SK-N-SH (cell line): Measurements from ENCODE around the gene RNFT2. TPM values are rescaled to one million over a fixed set of nuclear protein-coding genes. Genes with fewer than 3 reads are reported as not detected.

Experiments
- CTCF ChIA-PET: fragments of 300-600, 350-600 bp; formaldehyde crosslinking; extraction: SDS; loops from one replicate; lab custom pipeline; 2021; lab: Yijun Ruan, JAX
- POLR2A ChIA-PET: fragments of 350-600 bp; sonication (Branson Sonifier 250); formaldehyde crosslinking; extraction: SDS; loops from one replicate; lab custom pipeline; 2020; ENCODE audit warnings: antibody characterized with exemption, inconsistent platforms; lab: Yijun Ruan, JAX
- DNase-seq: peaks from one replicate; pipeline ENCODE4 v3.0.0; 2012
- H2AFZ ChIP-seq: fragments of 200-600 bp; sonication (generic); 2 replicates; pipeline ENCODE4 v1.8.1; 2016; ENCODE audit warnings: antibody characterized with exemption, mild to moderate bottlenecking, low read depth
- H3F3A ChIP-seq: fragments of 200-600 bp; sonication (generic); replicated peaks from 2 replicates; pipeline ENCODE3; 2016; ENCODE audit warnings: antibody characterized with exemption, mild to moderate bottlenecking; ENCODE audit not compliant: insufficient read depth
- H3K27ac ChIP-seq, 2 experiments: fragments of 200-500 bp in 1 of 2; fragments of 200-600 bp in 1 of 2; sonication (Bioruptor generic) in 1 of 2; sonication (generic), shearing (Covaris generic) in 1 of 2; 2 replicates each; pipeline versions ENCODE4 v1.5.1 to v1.6.1; 2014 to 2016; ENCODE audit warnings: low read depth in 2 of 2, inconsistent platforms in 1 of 2, low read length in 1 of 2, mild to moderate bottlenecking in 1 of 2, mixed read lengths in 1 of 2
- H3K27me3 ChIP-seq: fragments of 200-600 bp; sonication (generic), shearing (Covaris generic); 2 replicates; pipeline ENCODE4 v1.6.1; 2016; ENCODE audit warnings: mixed run types; ENCODE audit not compliant: insufficient read depth
- H3K36me3 ChIP-seq, 2 experiments: fragments of 200-500 bp in 1 of 2; fragments of 200-600 bp in 1 of 2; sonication (Bioruptor generic) in 1 of 2; sonication (generic) in 1 of 2; replicated peaks in 1 of 2; 2 replicates each; pipeline versions ENCODE3 to v1.5.1; 2014 to 2016; ENCODE audit warnings: low read length in 1 of 2, mild to moderate bottlenecking in 1 of 2; ENCODE audit not compliant: insufficient read depth in 2 of 2, control insufficient read depth in 1 of 2
- H3K4me1 ChIP-seq, 2 experiments: fragments of 200-500 bp in 1 of 2; fragments of 200-600 bp in 1 of 2; sonication (Bioruptor generic) in 1 of 2; sonication (generic), shearing (Covaris generic) in 1 of 2; 2 replicates each; pipeline versions ENCODE4 v1.5.1 to v1.6.1; 2014 to 2016; ENCODE audit warnings: low read depth in 1 of 2, low read length in 1 of 2, mixed run types in 1 of 2; ENCODE audit not compliant: insufficient read depth in 2 of 2, control insufficient read depth in 1 of 2
- H3K4me2 ChIP-seq: fragments of 200-600 bp; sonication (generic), shearing (Covaris generic); 2 replicates; pipeline ENCODE4 v1.6.1; 2017; ENCODE audit warnings: mixed run types
- H3K4me3 ChIP-seq, 2 experiments: fragments of 200-500 bp in 1 of 2; fragments of 200-600 bp in 1 of 2; sonication (Bioruptor generic) in 1 of 2; sonication (generic), shearing (Covaris generic) in 1 of 2; 2 replicates each; pipeline versions ENCODE4 v1.5.1 to v1.8.1; 2014 to 2016; ENCODE audit warnings: low read depth in 2 of 2, inconsistent platforms in 1 of 2, low read length in 1 of 2, mild to moderate bottlenecking in 1 of 2, mixed read lengths in 1 of 2, moderate library complexity in 1 of 2
- H3K79me2 ChIP-seq: fragments of 200-600 bp; sonication (generic); 2 replicates; pipeline ENCODE4 v1.8.1; 2017; ENCODE audit warnings: mild to moderate bottlenecking; ENCODE audit not compliant: insufficient read depth
- H3K9ac ChIP-seq: fragments of 200-600 bp; sonication (generic); 2 replicates; pipeline ENCODE4 v1.6.1; 2017; ENCODE audit warnings: mixed run types
- H3K9me2 ChIP-seq: fragments of 200-600 bp; sonication (generic); 2 replicates; pipeline ENCODE4 v1.6.1; 2017; ENCODE audit warnings: mixed run types
- H3K9me3 ChIP-seq: fragments of 200-600 bp; sonication (generic); 2 replicates; pipeline ENCODE4 v1.6.1; 2017; ENCODE audit warnings: mixed run types, mild to moderate bottlenecking, moderate library complexity
- H4K20me1 ChIP-seq: fragments of 200-600 bp; sonication (generic); 2 replicates; pipeline ENCODE4 v1.6.1; 2017; ENCODE audit warnings: mild to moderate bottlenecking, mixed run types; ENCODE audit not compliant: insufficient read depth
- CHD2 ChIP-seq: fragments of 150-350 bp; IDR thresholded peaks from 2 replicates; pipeline ENCODE4 v1.6.1; 2018; ENCODE audit warnings: low read length; ENCODE audit not compliant: partially characterized antibody
- ELF1 ChIP-seq: IDR thresholded peaks from 2 replicates; pipeline ENCODE4 v1.4.0; 2012
- EZH2phosphoT487 ChIP-seq: fragments of 200-600 bp; sonication (generic); IDR thresholded peaks from 2 replicates; pipeline ENCODE4 v1.6.1; 2017; ENCODE audit warnings: low read depth, mixed run types, mild to moderate bottlenecking, antibody characterized with exemption, moderate library complexity, borderline replicate concordance
- FOSL2 ChIP-seq: IDR thresholded peaks from 2 replicates; pipeline ENCODE4 v1.4.0; 2012; ENCODE audit warnings: low read depth, mild to moderate bottlenecking, moderate library complexity, borderline replicate concordance
- FOXM1 ChIP-seq: IDR thresholded peaks from 2 replicates; pipeline ENCODE4 v1.4.0; 2012; ENCODE audit warnings: low read depth, mild to moderate bottlenecking
- MEF2A ChIP-seq: IDR thresholded peaks from 2 replicates; pipeline ENCODE4 v1.4.0; 2012; ENCODE audit warnings: low read depth, borderline replicate concordance
- NFIC ChIP-seq: IDR thresholded peaks from 2 replicates; pipeline ENCODE4 v1.4.0; 2012; ENCODE audit warnings: borderline replicate concordance
- RAD21 ChIP-seq: IDR thresholded peaks from 2 replicates; pipeline ENCODE4 v1.6.1; 2012; ENCODE audit warnings: mild to moderate bottlenecking, low read length
- RFX5 ChIP-seq: IDR thresholded peaks from 2 replicates; pipeline ENCODE4 v1.6.1; 2012; ENCODE audit warnings: mild to moderate bottlenecking, improper control_type of control experiment, low read length
- SMC3 ChIP-seq: IDR thresholded peaks from 2 replicates; pipeline ENCODE4 v1.6.1; 2012; ENCODE audit warnings: low read depth, low read length, improper control_type of control experiment
- TAF1 ChIP-seq: IDR thresholded peaks from 2 replicates; pipeline ENCODE4 v1.6.1; 2012; ENCODE audit warnings: low read depth, mild to moderate bottlenecking, low read length, moderate library complexity, borderline replicate concordance
- YY1 ChIP-seq: IDR thresholded peaks from 2 replicates; pipeline ENCODE4 v1.4.0; 2012; ENCODE audit warnings: low read depth, mild to moderate bottlenecking
- WGBS: methylation state at CpG from one replicate; pipeline ENCODE4 v1.1.6; 2017; ENCODE audit warnings: low lambda C conversion rate; 5-methylcytosine and 5-hydroxymethylcytosine counted together
- polyA plus RNA-seq, 3 experiments: library from polyadenylated mRNA; depleted of rRNA; stranded (reverse); fragments of >200 nt; gene quantifications; 2 replicates each; pipeline ENCODE4 v1.2.3, GENCODE V29; 2012
- TF ChIP-seq, protein P1 (sequence below): IDR thresholded peaks from 2 replicates; pipeline ENCODE4; 2012
- TF ChIP-seq, protein P2 (sequence below): IDR thresholded peaks from 2 replicates; pipeline ENCODE4 v1.4.0; 2012; ENCODE audit warnings: low read depth, borderline replicate concordance
- TF ChIP-seq, protein P3 (sequence below): IDR thresholded peaks from 2 replicates; pipeline ENCODE4 v1.4.0; 2012; ENCODE audit warnings: low read depth, borderline replicate concordance
- TF ChIP-seq, protein P4 (sequence below): IDR thresholded peaks from 2 replicates; pipeline ENCODE4 v1.4.0; 2012; ENCODE audit warnings: low read depth
- TF ChIP-seq, protein P5 (sequence below): fragments of 150-350 bp; IDR thresholded peaks from 2 replicates; pipeline ENCODE4 v1.6.1; 2017; ENCODE audit warnings: antibody characterized with exemption, low read length, low read depth, borderline replicate concordance
- TF ChIP-seq, protein P6 (sequence below): fragments of 150-350 bp; IDR thresholded peaks from 2 replicates; pipeline ENCODE4 v1.6.1; 2016; ENCODE audit warnings: mild to moderate bottlenecking, low read depth, low read length

Gene RNFT2
- polyA plus RNA-seq, 1 of the 3 experiments (the other 2 are of a cell fraction) = 3.8 TPM

DNA sequence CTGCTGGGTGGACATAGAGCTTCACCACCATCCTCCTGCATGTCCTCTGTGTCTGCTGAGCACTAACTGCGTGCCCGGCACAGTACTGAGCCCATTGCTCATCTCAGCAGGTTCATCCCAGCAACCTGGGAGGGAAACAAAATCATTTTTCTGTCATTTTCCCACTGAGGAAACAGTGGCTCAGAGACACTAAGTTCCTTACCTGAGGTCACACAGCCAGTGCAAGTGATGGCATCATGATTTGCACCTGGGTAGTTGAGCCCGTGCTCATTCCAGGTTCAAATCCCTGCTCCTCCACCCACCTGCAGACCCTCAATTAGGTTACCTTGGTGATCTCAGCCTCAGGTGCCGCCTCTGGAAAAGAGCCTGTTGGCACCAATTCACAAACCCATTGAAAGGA is 23.4 kb downstream of the RNFT2 start (continued):
- TF ChIP-seq, protein P1, sequence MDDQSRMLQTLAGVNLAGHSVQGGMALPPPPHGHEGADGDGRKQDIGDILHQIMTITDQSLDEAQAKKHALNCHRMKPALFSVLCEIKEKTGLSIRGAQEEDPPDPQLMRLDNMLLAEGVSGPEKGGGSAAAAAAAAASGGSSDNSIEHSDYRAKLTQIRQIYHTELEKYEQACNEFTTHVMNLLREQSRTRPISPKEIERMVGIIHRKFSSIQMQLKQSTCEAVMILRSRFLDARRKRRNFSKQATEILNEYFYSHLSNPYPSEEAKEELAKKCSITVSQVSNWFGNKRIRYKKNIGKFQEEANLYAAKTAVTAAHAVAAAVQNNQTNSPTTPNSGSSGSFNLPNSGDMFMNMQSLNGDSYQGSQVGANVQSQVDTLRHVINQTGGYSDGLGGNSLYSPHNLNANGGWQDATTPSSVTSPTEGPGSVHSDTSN = no peak

DNA sequence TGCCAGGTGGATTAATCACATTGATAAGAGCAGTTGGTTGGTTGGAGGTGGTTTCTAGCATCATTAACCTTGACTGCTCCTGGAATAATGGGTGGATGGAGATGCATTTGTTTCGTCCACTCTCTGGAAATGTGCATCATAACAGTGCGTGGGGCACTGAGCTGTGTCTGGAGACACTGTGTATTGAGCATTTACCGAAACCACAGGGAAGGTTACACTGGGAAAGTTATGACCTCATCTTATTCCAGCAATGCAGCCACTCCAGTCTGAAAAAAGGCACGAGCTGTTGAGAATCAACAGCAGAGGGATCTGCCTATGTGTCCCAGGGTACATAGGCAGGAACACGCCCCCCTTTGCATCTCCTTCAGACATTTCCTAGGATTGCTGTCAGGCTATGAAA is 27.2 kb downstream of the RNFT2 start:
- TF ChIP-seq, protein P2, sequence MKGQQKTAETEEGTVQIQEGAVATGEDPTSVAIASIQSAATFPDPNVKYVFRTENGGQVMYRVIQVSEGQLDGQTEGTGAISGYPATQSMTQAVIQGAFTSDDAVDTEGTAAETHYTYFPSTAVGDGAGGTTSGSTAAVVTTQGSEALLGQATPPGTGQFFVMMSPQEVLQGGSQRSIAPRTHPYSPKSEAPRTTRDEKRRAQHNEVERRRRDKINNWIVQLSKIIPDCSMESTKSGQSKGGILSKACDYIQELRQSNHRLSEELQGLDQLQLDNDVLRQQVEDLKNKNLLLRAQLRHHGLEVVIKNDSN = no peak
- no peak for TF ChIP-seq FOXM1
- TF ChIP-seq NFIC = no peak
- TF ChIP-seq, protein P3, sequence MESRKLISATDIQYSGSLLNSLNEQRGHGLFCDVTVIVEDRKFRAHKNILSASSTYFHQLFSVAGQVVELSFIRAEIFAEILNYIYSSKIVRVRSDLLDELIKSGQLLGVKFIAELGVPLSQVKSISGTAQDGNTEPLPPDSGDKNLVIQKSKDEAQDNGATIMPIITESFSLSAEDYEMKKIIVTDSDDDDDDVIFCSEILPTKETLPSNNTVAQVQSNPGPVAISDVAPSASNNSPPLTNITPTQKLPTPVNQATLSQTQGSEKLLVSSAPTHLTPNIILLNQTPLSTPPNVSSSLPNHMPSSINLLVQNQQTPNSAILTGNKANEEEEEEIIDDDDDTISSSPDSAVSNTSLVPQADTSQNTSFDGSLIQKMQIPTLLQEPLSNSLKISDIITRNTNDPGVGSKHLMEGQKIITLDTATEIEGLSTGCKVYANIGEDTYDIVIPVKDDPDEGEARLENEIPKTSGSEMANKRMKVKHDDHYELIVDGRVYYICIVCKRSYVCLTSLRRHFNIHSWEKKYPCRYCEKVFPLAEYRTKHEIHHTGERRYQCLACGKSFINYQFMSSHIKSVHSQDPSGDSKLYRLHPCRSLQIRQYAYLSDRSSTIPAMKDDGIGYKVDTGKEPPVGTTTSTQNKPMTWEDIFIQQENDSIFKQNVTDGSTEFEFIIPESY = no peak
- no peak for TF ChIP-seq RAD21
- TF ChIP-seq ELF1 = no peak
- no peak for TF ChIP-seq FOSL2
- TF ChIP-seq, protein P4, sequence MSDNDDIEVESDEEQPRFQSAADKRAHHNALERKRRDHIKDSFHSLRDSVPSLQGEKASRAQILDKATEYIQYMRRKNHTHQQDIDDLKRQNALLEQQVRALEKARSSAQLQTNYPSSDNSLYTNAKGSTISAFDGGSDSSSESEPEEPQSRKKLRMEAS = no peak
- TF ChIP-seq, protein P1 = no peak
- TF ChIP-seq EZH2phosphoT487 = no peak
- TF ChIP-seq CHD2 = no peak
- no peak for TF ChIP-seq RFX5
- TF ChIP-seq, protein P5, sequence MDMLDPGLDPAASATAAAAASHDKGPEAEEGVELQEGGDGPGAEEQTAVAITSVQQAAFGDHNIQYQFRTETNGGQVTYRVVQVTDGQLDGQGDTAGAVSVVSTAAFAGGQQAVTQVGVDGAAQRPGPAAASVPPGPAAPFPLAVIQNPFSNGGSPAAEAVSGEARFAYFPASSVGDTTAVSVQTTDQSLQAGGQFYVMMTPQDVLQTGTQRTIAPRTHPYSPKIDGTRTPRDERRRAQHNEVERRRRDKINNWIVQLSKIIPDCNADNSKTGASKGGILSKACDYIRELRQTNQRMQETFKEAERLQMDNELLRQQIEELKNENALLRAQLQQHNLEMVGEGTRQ = no peak
- TF ChIP-seq, protein P6, sequence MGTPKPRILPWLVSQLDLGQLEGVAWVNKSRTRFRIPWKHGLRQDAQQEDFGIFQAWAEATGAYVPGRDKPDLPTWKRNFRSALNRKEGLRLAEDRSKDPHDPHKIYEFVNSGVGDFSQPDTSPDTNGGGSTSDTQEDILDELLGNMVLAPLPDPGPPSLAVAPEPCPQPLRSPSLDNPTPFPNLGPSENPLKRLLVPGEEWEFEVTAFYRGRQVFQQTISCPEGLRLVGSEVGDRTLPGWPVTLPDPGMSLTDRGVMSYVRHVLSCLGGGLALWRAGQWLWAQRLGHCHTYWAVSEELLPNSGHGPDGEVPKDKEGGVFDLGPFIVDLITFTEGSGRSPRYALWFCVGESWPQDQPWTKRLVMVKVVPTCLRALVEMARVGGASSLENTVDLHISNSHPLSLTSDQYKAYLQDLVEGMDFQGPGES = no peak
- TF ChIP-seq YY1 = no peak
- no peak for TF ChIP-seq TAF1
- no peak for TF ChIP-seq MEF2A
- no peak for TF ChIP-seq SMC3
- TF ChIP-seq, all 33 proteins: peak for 0
- DNase-seq = no peak
- CTCF ChIA-PET = no interaction called here
- 86% methylated on average over 4 of the region's 5 CpGs for WGBS
- no peaks in the 10 kb centered on the region for H3K36me3 ChIP-seq
- POLR2A ChIA-PET = no interaction called here
- H3K9me3 ChIP-seq = no peaks in the 10 kb centered on the region
- no peak overlapping the region for H3K4me2 ChIP-seq
- H4K20me1 ChIP-seq = no peaks in the 10 kb centered on the region
- H3K9ac ChIP-seq = no peak overlapping the region
- no peak overlapping the region for H3K27ac ChIP-seq
- no peak overlapping the region for H2AFZ ChIP-seq
- no peaks in the 10 kb centered on the region for H3K9me2 ChIP-seq
- H3K79me2 ChIP-seq = no peaks in the 10 kb centered on the region
- H3K4me1 ChIP-seq = no peaks in the 10 kb centered on the region
- H3K4me3 ChIP-seq = no peak overlapping the region
- H3K27me3 ChIP-seq = no peaks in the 10 kb centered on the region
- no peaks in the 10 kb centered on the region for H3F3A ChIP-seq
